HepG2 (cell line): ENCODE results near the gene NAP1L1. TPM values are rescaled to one million over a fixed set of nuclear protein-coding genes. Genes with fewer than 3 reads are reported as not detected.

Experiments used
- CHCHD3 ChIP-seq: sonication (generic); formaldehyde crosslinking; IDR thresholded peaks from 2 replicates; pipeline ENCODE4 v1.8.0; 2022; ENCODE audit warnings: mild to moderate bottlenecking, missing genetic modification reagents, moderate library complexity
- EP300 ChIP-seq, 3 experiments: sonication (generic) in 1 of 3; formaldehyde crosslinking in 1 of 3; IDR thresholded peaks; 2 replicates each; pipeline versions ENCODE4 v1.5.1 to v1.6.1; 2011 to 2020; ENCODE audit warnings: low read depth in 2 of 3, low read length in 2 of 3, borderline replicate concordance in 1 of 3, improper control_type of control experiment in 1 of 3, mild to moderate bottlenecking in 1 of 3, missing genetic modification reagents in 1 of 3, moderate library complexity in 1 of 3
- MAZ ChIP-seq, 2 experiments: sonication (generic) in 1 of 2; formaldehyde crosslinking in 1 of 2; IDR thresholded peaks; 2 replicates each; pipeline versions ENCODE4 v1.5.0 to v1.6.1; 2012 to 2020; ENCODE audit warnings: low read depth in 2 of 2, mild to moderate bottlenecking in 2 of 2, borderline replicate concordance in 1 of 2, improper control_type of control experiment in 1 of 2, low read length in 1 of 2, missing genetic modification reagents in 1 of 2, moderate library complexity in 1 of 2
- PATZ1 ChIP-seq: sonication (generic); formaldehyde crosslinking; IDR thresholded peaks from 2 replicates; pipeline ENCODE4 v1.4.0; 2020; ENCODE audit warnings: missing genetic modification reagents
- PPARG ChIP-seq: conservative IDR thresholded peaks from 2 replicates; pipeline ENCODE4 v1.6.1; 2016; ENCODE audit warnings: missing biosample characterization, missing genetic modification reagents
- TMF1 ChIP-seq: sonication (generic); formaldehyde crosslinking; IDR thresholded peaks from 2 replicates; pipeline ENCODE4 v1.8.1; 2022; ENCODE audit warnings: low read depth, missing genetic modification reagents
- ZFP91 ChIP-seq: sonication (generic); formaldehyde crosslinking; IDR thresholded peaks from 2 replicates; pipeline ENCODE4 v1.9.0; 2022; ENCODE audit warnings: missing genetic modification reagents, mild to moderate bottlenecking, borderline replicate concordance
- ZFX ChIP-seq: sonication (generic); formaldehyde crosslinking; IDR thresholded peaks from 2 replicates; pipeline ENCODE4 v1.4.0; 2020; ENCODE audit warnings: mild to moderate bottlenecking, low read depth, missing genetic modification reagents, moderate library complexity
- ZNF124 ChIP-seq: sonication (generic); formaldehyde crosslinking; IDR thresholded peaks from 2 replicates; pipeline ENCODE4 v1.4.0; 2020; ENCODE audit warnings: missing genetic modification reagents
- ZNF138 ChIP-seq: sonication (generic); formaldehyde crosslinking; IDR thresholded peaks from 2 replicates; pipeline ENCODE4 v1.5.0; 2020; ENCODE audit warnings: mild to moderate bottlenecking, low read depth, missing genetic modification reagents
- ZNF263 ChIP-seq: sonication (generic); formaldehyde crosslinking; IDR thresholded peaks from 2 replicates; pipeline ENCODE4 v1.4.0; 2020; ENCODE audit warnings: missing genetic modification reagents
- ZNF282 ChIP-seq: fragments of 450-650 bp; IDR thresholded peaks from 2 replicates; pipeline ENCODE4 v1.6.1; 2018; ENCODE audit not compliant: partially characterized antibody
- ZNF33B ChIP-seq: sonication (generic); formaldehyde crosslinking; IDR thresholded peaks from 2 replicates; pipeline ENCODE4 v1.5.1; 2020; ENCODE audit warnings: mild to moderate bottlenecking, missing genetic modification reagents
- ZNF367 ChIP-seq: sonication (generic); formaldehyde crosslinking; IDR thresholded peaks from 2 replicates; pipeline ENCODE4 v1.4.0; 2020; ENCODE audit warnings: missing genetic modification reagents, borderline replicate concordance
- ZNF569 ChIP-seq: sonication (generic); formaldehyde crosslinking; IDR thresholded peaks from 2 replicates; pipeline ENCODE4 v1.5.0; 2020; ENCODE audit warnings: mild to moderate bottlenecking, missing genetic modification reagents, moderate library complexity, borderline replicate concordance
- ZNF792 ChIP-seq: IDR thresholded peaks from 2 replicates; pipeline ENCODE4 v1.6.1; 2016
- ZNF83 ChIP-seq: sonication (generic); formaldehyde crosslinking; IDR thresholded peaks from 2 replicates; pipeline ENCODE4 v1.4.0; 2020; ENCODE audit warnings: missing genetic modification reagents, mild to moderate bottlenecking, borderline replicate concordance
- polyA plus RNA-seq, 8 experiments: library from polyadenylated mRNA; depleted of rRNA in 3 of 8; stranded (reverse) in 7 of 8; unstranded in 1 of 8; fragments of >200 nt; fragmentation: Illumina TruSeq in 4 of 8; extraction: Trizol in 4 of 8; gene quantifications; 2 replicates each; pipeline versions ENCODE4 v1.2.1 to v1.2.3, GENCODE V29; 2011 to 2016; ENCODE audit warnings: low read depth in 4 of 8, missing spikeins in 1 of 8, mixed read lengths in 1 of 8; ENCODE audit not compliant: insufficient read depth in 1 of 8
- total RNA-seq, 5 experiments: library from RNA; depleted of rRNA; stranded (reverse); fragments of >200 nt; fragmentation: Illumina TruSeq; extraction: Trizol; gene quantifications; 2 replicates each; pipeline ENCODE4 v1.2.3, GENCODE V29; 2016; ENCODE audit warnings: low read depth in 1 of 5
- TF ChIP-seq, protein P1 (sequence below), 2 experiments: sonication (generic) in 1 of 2; formaldehyde crosslinking in 1 of 2; IDR thresholded peaks; 2 replicates each; pipeline versions ENCODE4 v1.4.0 to v1.6.1; 2018 to 2020; ENCODE audit warnings: missing genetic modification reagents in 2 of 2, borderline replicate concordance in 1 of 2, low read depth in 1 of 2, mild to moderate bottlenecking in 1 of 2, missing biosample characterization in 1 of 2
- TF ChIP-seq, protein P2 (sequence below): sonication (generic); formaldehyde crosslinking; IDR thresholded peaks from 2 replicates; pipeline ENCODE4 v1.8.0; 2023; ENCODE audit warnings: mild to moderate bottlenecking, missing genetic modification reagents

Gene NAP1L1
- total and polyA plus RNA-seq, 2 of the 13 experiments (the other 11 are each of a cell fraction or from before 2014, with no cell fraction given), result 207 to 309 TPM

- TF ChIP-seq ZNF569 (CRISPR knock-in tag), result no peak
- TF ChIP-seq PPARG (CRISPR knock-in tag), result no peak
- no peak for TF ChIP-seq EP300 (IDR thresholded peaks at IDR 0.05; ENCODE audit: low read depth in 2 of 2, low read length in 2 of 2)
- no peak for TF ChIP-seq EP300 (CRISPR knock-in tag; IDR thresholded peaks at IDR 0.05; ENCODE audit: borderline replicate concordance)
- peak; percentile 75; the same call in 1 of the 2 replicates for TF ChIP-seq ZNF33B (CRISPR knock-in tag)
- TF ChIP-seq, protein P1, sequence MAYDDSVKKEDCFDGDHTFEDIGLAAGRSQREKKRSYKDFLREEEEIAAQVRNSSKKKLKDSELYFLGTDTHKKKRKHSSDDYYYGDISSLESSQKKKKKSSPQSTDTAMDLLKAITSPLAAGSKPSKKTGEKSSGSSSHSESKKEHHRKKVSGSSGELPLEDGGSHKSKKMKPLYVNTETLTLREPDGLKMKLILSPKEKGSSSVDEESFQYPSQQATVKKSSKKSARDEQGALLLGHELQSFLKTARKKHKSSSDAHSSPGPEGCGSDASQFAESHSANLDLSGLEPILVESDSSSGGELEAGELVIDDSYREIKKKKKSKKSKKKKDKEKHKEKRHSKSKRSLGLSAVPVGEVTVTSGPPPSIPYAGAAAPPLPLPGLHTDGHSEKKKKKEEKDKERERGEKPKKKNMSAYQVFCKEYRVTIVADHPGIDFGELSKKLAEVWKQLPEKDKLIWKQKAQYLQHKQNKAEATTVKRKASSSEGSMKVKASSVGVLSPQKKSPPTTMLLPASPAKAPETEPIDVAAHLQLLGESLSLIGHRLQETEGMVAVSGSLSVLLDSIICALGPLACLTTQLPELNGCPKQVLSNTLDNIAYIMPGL (CRISPR knock-in tag; IDR thresholded peaks at IDR 0.05; ENCODE audit: borderline replicate concordance in 1 of 2, low read depth in 1 of 2), result peak in 1 of 2 experiments; percentile 12; a peak in 2 of 4 replicates
- peak; percentile 70; the same call in 1 of the 2 replicates for TF ChIP-seq CHCHD3 (CRISPR knock-in tag)
- no peak for TF ChIP-seq TMF1 (CRISPR knock-in tag)
- TF ChIP-seq, protein P2, sequence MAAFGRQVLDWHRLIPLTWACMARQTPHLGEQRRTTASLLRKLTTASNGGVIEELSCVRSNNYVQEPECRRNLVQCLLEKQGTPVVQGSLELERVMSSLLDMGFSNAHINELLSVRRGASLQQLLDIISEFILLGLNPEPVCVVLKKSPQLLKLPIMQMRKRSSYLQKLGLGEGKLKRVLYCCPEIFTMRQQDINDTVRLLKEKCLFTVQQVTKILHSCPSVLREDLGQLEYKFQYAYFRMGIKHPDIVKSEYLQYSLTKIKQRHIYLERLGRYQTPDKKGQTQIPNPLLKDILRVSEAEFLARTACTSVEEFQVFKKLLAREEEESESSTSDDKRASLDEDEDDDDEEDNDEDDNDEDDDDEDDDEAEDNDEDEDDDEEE (CRISPR knock-in tag), result 0 out of 2 replicates have a peak, but pooled peaks have one; percentile 25
- peak; percentile 61; the same call in 1 of the 2 replicates for TF ChIP-seq ZFP91 (CRISPR knock-in tag)
- no peak for TF ChIP-seq ZNF83 (CRISPR knock-in tag)
- TF ChIP-seq ZFX (CRISPR knock-in tag), result peak; percentile 37; the same call in 1 of the 2 replicates
- TF ChIP-seq ZNF263 (CRISPR knock-in tag), result peak; percentile 49
- no peak for TF ChIP-seq MAZ (IDR thresholded peaks at IDR 0.05; ENCODE audit: borderline replicate concordance, low read depth, low read length)
- TF ChIP-seq MAZ (CRISPR knock-in tag; IDR thresholded peaks at IDR 0.05; ENCODE audit: low read depth), result no peak; the same call in 1 of the 2 replicates
- TF ChIP-seq ZNF124 (CRISPR knock-in tag), result no peak
- TF ChIP-seq ZNF138, result 0 out of 2 replicates have a peak, but pooled peaks have one; percentile 39
- no peak for TF ChIP-seq ZNF367 (CRISPR knock-in tag)
- TF ChIP-seq ZNF282, result no peak
- TF ChIP-seq ZNF792 (CRISPR knock-in tag), result no peak
- peak; percentile 59; the same call in 1 of the 2 replicates for TF ChIP-seq PATZ1 (CRISPR knock-in tag)
These were observed 506 bp upstream of the NAP1L1 start (continued) for GRCh38 chr12:76084863-76085519.
